IgD-negative memory B cell (primary cell): ENCODE data around the gene KMT2C. TPM values are rescaled to one million over a fixed set of nuclear protein-coding genes. Genes with fewer than 3 reads are reported as not detected.
A peak's percentile ranks its signal among the peaks of the same experiment; 100 is the strongest.

Experiments
- H3K27ac Mint-ChIP-seq, 3 donors: one replicate each; pipeline ENCODE4 v1.8.0; 2020 to 2022; ENCODE audit warnings: mild to moderate bottlenecking in 3 of 3, mixed read lengths in 3 of 3, moderate library complexity in 1 of 3
- H3K27me3 Mint-ChIP-seq: one replicate; pipeline ENCODE4 v1.8.0; 2021; ENCODE audit warnings: mixed read lengths
- H3K36me3 Mint-ChIP-seq: one replicate; pipeline ENCODE4 v1.8.0; 2020; ENCODE audit warnings: mild to moderate bottlenecking, mixed read lengths
- H3K4me1 Mint-ChIP-seq, 3 donors: one replicate each; pipeline ENCODE4 v1.8.0; 2020 to 2022; ENCODE audit warnings: mixed read lengths in 3 of 3, mild to moderate bottlenecking in 1 of 3
- H3K4me3 Mint-ChIP-seq, 4 donors: one replicate each; pipeline ENCODE4 v1.8.0; 2020 to 2022; ENCODE audit warnings: mild to moderate bottlenecking in 4 of 4, mixed read lengths in 4 of 4, moderate library complexity in 3 of 4
- H3K9me3 Mint-ChIP-seq, 3 donors: one replicate each; pipeline ENCODE4 v1.8.0; 2020 to 2021; ENCODE audit warnings: mixed read lengths in 3 of 3, mild to moderate bottlenecking in 1 of 3
- polyA plus RNA-seq: library from polyadenylated mRNA; unstranded; fragments of 300-500 nt; fragmentation: Illumina TruSeq; gene quantifications from one replicate; pipeline ENCODE4 v1.2.3, GENCODE V29; 2021

Gene KMT2C
- polyA plus RNA-seq, 1 donor from 2014 or later, result 23.7 TPM

GRCh38 chr7:152341039-152341913 lies 94.5 kb downstream of the KMT2C start:
- peak overlapping the region in 2 of 4 donors; percentile 14 to 71 for H3K4me3 Mint-ChIP-seq

GRCh38 chr7:152340161-152340560 lies 95.6 kb downstream of the KMT2C start:
- no peaks in the 10 kb centered on the region for H3K9me3 Mint-ChIP-seq
- peak overlapping the region in 1 of 3 donors; percentile 39 for H3K27ac Mint-ChIP-seq
- H3K4me3 Mint-ChIP-seq, result no peak overlapping the region
- H3K36me3 Mint-ChIP-seq, result peaks cover 2% of the 10 kb centered on the region
- no peaks in the 10 kb centered on the region for H3K27me3 Mint-ChIP-seq
- peaks cover 52 to 65% (median 56%) of the 10 kb centered on the region in 3 donors for H3K4me1 Mint-ChIP-seq

More at GRCh38 chr7:152341039-152341913, 94.5 kb downstream of the KMT2C start:
- Mint-ChIP-seq H3K9me3 (no peaks in the 10 kb centered on the region), H3K27ac (no peak overlapping the region), H3K4me1 (peaks cover 43 to 59% (median 51%) of the 10 kb centered on the region in 3 donors), H3K36me3 (peaks cover 2% of the 10 kb centered on the region), H3K27me3 (no peaks in the 10 kb centered on the region)

- peaks cover 2% of the 10 kb centered on the region for H3K36me3 Mint-ChIP-seq
- no peaks in the 10 kb centered on the region for H3K9me3 Mint-ChIP-seq
- no peak overlapping the region for H3K4me3 Mint-ChIP-seq
- H3K27me3 Mint-ChIP-seq, result no peaks in the 10 kb centered on the region
- no peak overlapping the region for H3K27ac Mint-ChIP-seq
- peaks cover 45 to 59% (median 54%) of the 10 kb centered on the region in 3 donors for H3K4me1 Mint-ChIP-seq
Observed at GRCh38 chr7:152338561-152338960, 97.2 kb downstream of the KMT2C start.

GRCh38 chr7:152336754-152337368 lies 98.9 kb downstream of the KMT2C start:
- peak overlapping the region in 2 of 4 donors; percentile 32 to 77 for H3K4me3 Mint-ChIP-seq
- peak overlapping the region in 2 of 3 donors; percentile 10 to 28 for H3K27ac Mint-ChIP-seq
- peaks cover 43 to 62% (median 51%) of the 10 kb centered on the region in 3 donors for H3K4me1 Mint-ChIP-seq
- no peaks in the 10 kb centered on the region for H3K9me3 Mint-ChIP-seq
- peaks cover 2% of the 10 kb centered on the region for H3K36me3 Mint-ChIP-seq
- no peaks in the 10 kb centered on the region for H3K27me3 Mint-ChIP-seq

- peaks cover 38 to 55% (median 46%) of the 10 kb centered on the region in 3 donors for H3K4me1 Mint-ChIP-seq
- H3K27me3 Mint-ChIP-seq, result no peaks in the 10 kb centered on the region
- H3K4me3 Mint-ChIP-seq, result peak overlapping the region in 3 of 4 donors; percentile 41 to 77 (median 47)
- peaks cover 2% of the 10 kb centered on the region for H3K36me3 Mint-ChIP-seq
- no peaks in the 10 kb centered on the region for H3K9me3 Mint-ChIP-seq
- peak overlapping the region in 1 of 3 donors; percentile 41 for H3K27ac Mint-ChIP-seq
Observed at GRCh38 chr7:152335900-152336571, 99.8 kb downstream of the KMT2C start.

- H3K36me3 Mint-ChIP-seq, result peaks cover 5% of the 10 kb centered on the region
- peak overlapping the region in 2 of 3 donors; percentile 40 to 91 for H3K27ac Mint-ChIP-seq
- H3K9me3 Mint-ChIP-seq, result no peaks in the 10 kb centered on the region
- H3K4me3 Mint-ChIP-seq, result peak overlapping the region in 2 of 4 donors; percentile 29 to 41
- peaks cover 35 to 47% (median 40%) of the 10 kb centered on the region in 3 donors for H3K4me1 Mint-ChIP-seq
- H3K27me3 Mint-ChIP-seq, result no peaks in the 10 kb centered on the region
Observed at GRCh38 chr7:152333134-152333533, 102.7 kb downstream of the KMT2C start.

GRCh38 chr7:152330827-152331226 lies 105.0 kb downstream of the KMT2C start:
- H3K27ac Mint-ChIP-seq, result no peak overlapping the region
- H3K36me3 Mint-ChIP-seq, result peaks cover 5% of the 10 kb centered on the region
- no peak overlapping the region for H3K4me3 Mint-ChIP-seq
- H3K9me3 Mint-ChIP-seq, result no peaks in the 10 kb centered on the region
- H3K27me3 Mint-ChIP-seq, result no peaks in the 10 kb centered on the region
- peaks cover 16 to 29% (median 23%) of the 10 kb centered on the region in 3 donors for H3K4me1 Mint-ChIP-seq

GRCh38 chr7:152329469-152329868 lies 106.3 kb downstream of the KMT2C start:
- H3K27ac Mint-ChIP-seq, result no peak overlapping the region
- no peaks in the 10 kb centered on the region for H3K27me3 Mint-ChIP-seq
- peaks cover 10 to 25% (median 16%) of the 10 kb centered on the region in 3 donors for H3K4me1 Mint-ChIP-seq
- H3K9me3 Mint-ChIP-seq, result no peaks in the 10 kb centered on the region
- peaks cover 5% of the 10 kb centered on the region for H3K36me3 Mint-ChIP-seq
- no peak overlapping the region for H3K4me3 Mint-ChIP-seq

- Mint-ChIP-seq H3K4me3 (no peak overlapping the region), H3K27me3 (no peaks in the 10 kb centered on the region), H3K9me3 (peaks cover 0 to 2% (median 0%) of the 10 kb centered on the region in 3 donors), H3K27ac (no peak overlapping the region), H3K4me1 (peaks cover 9 to 27% (median 14%) of the 10 kb centered on the region in 3 donors), H3K36me3 (peaks cover 10% of the 10 kb centered on the region)
Observed at GRCh38 chr7:152328234-152328633, 107.6 kb downstream of the KMT2C start.

- Mint-ChIP-seq H3K27me3 (no peaks in the 10 kb centered on the region), H3K4me3 (no peak overlapping the region), H3K9me3 (peaks cover 0 to 2% (median 0%) of the 10 kb centered on the region in 3 donors), H3K36me3 (peaks cover 3% of the 10 kb centered on the region), H3K27ac (no peak overlapping the region), H3K4me1 (peaks cover 15 to 31% (median 27%) of the 10 kb centered on the region in 3 donors)
Observed at GRCh38 chr7:152315845-152316244, 120.0 kb downstream of the KMT2C start.

GRCh38 chr7:152313831-152314604 lies 121.8 kb downstream of the KMT2C start:
- Mint-ChIP-seq H3K27ac (peak overlapping the region in 1 of 3 donors; percentile 46), H3K4me3 (peak overlapping the region in 2 of 4 donors; percentile 35 to 72), H3K4me1 (peaks cover 15 to 27% (median 25%) of the 10 kb centered on the region in 3 donors), H3K36me3 (peaks cover 3% of the 10 kb centered on the region), H3K9me3 (peaks cover 0 to 2% (median 0%) of the 10 kb centered on the region in 3 donors), H3K27me3 (no peaks in the 10 kb centered on the region)

GRCh38 chr7:152313217-152313616 lies 122.6 kb downstream of the KMT2C start:
- H3K9me3 Mint-ChIP-seq, result peaks cover 0 to 2% (median 0%) of the 10 kb centered on the region in 3 donors
- no peak overlapping the region for H3K4me3 Mint-ChIP-seq
- H3K36me3 Mint-ChIP-seq, result peaks cover 3% of the 10 kb centered on the region
- peaks cover 15 to 27% (median 25%) of the 10 kb centered on the region in 3 donors for H3K4me1 Mint-ChIP-seq
- no peak overlapping the region for H3K27ac Mint-ChIP-seq
- H3K27me3 Mint-ChIP-seq, result no peaks in the 10 kb centered on the region

GRCh38 chr7:152312316-152312715 lies 123.5 kb downstream of the KMT2C start:
- Mint-ChIP-seq H3K9me3 (peaks cover 0 to 2% (median 0%) of the 10 kb centered on the region in 3 donors), H3K4me3 (no peak overlapping the region), H3K36me3 (peaks cover 3% of the 10 kb centered on the region), H3K4me1 (peaks cover 15 to 26% (median 25%) of the 10 kb centered on the region in 3 donors), H3K27ac (peak overlapping the region in 2 of 3 donors; percentile 42 to 78), H3K27me3 (no peaks in the 10 kb centered on the region)

- H3K27me3 Mint-ChIP-seq, result no peaks in the 10 kb centered on the region
- peaks cover 1 to 19% (median 4%) of the 10 kb centered on the region in 3 donors for H3K4me1 Mint-ChIP-seq
- no peak overlapping the region for H3K4me3 Mint-ChIP-seq
- peaks cover 12% of the 10 kb centered on the region for H3K36me3 Mint-ChIP-seq
- no peaks in the 10 kb centered on the region for H3K9me3 Mint-ChIP-seq
- H3K27ac Mint-ChIP-seq, result no peak overlapping the region
Observed at GRCh38 chr7:152307902-152308301, 127.9 kb downstream of the KMT2C start.
